ENCODE results near the gene MYOM3.

Gene MYOM3

GRCh38 chr1:24075590-24075854 lies 36.4 kb downstream of the MYOM3 start:
- no peaks in the 10 kb centered on the region for H3K9me3 ChIP-seq (ENCODE audit: control insufficient read depth in 2 of 2, low read length in 2 of 2)
- H3K27ac ChIP-seq (ENCODE audit: low read depth in 2 of 2, low read length in 2 of 2): no peak overlapping the region
- H3K4me3 ChIP-seq (ENCODE audit: low read length in 2 of 2): no peak overlapping the region
- no peaks in the 10 kb centered on the region for H3K36me3 ChIP-seq (ENCODE audit: control insufficient read depth in 2 of 2, insufficient read depth in 2 of 2, low read length in 2 of 2)
- no peak overlapping the region for H3K9ac ChIP-seq (ENCODE audit: low read depth in 1 of 2, low read length in 2 of 2)
- no peaks in the 10 kb centered on the region for H3K27me3 ChIP-seq (ENCODE audit: control insufficient read depth in 2 of 2, insufficient read depth in 2 of 2, low read length in 2 of 2)
- H3K4me1 ChIP-seq (ENCODE audit: control insufficient read depth in 2 of 2, insufficient read depth in 2 of 2, low read length in 2 of 2): peaks cover 0 to 2% of the 10 kb centered on the region in 2 donors

GRCh38 chr1:24074817-24075589 lies 36.9 kb downstream of the MYOM3 start:
- Histone ChIP-seq H3K9ac (ENCODE audit: low read depth in 1 of 2, low read length in 2 of 2) (no peak overlapping the region), H3K4me1 (ENCODE audit: control insufficient read depth in 2 of 2, insufficient read depth in 2 of 2, low read length in 2 of 2) (peaks cover 0 to 2% of the 10 kb centered on the region in 2 donors), H3K9me3 (ENCODE audit: control insufficient read depth in 2 of 2, low read length in 2 of 2) (no peaks in the 10 kb centered on the region), H3K27ac (ENCODE audit: low read depth in 2 of 2, low read length in 2 of 2) (no peak overlapping the region), H3K4me3 (ENCODE audit: low read length in 2 of 2) (no peak overlapping the region), H3K36me3 (ENCODE audit: control insufficient read depth in 2 of 2, insufficient read depth in 2 of 2, low read length in 2 of 2) (no peaks in the 10 kb centered on the region), H3K27me3 (ENCODE audit: control insufficient read depth in 2 of 2, insufficient read depth in 2 of 2, low read length in 2 of 2) (no peaks in the 10 kb centered on the region)

DNA sequence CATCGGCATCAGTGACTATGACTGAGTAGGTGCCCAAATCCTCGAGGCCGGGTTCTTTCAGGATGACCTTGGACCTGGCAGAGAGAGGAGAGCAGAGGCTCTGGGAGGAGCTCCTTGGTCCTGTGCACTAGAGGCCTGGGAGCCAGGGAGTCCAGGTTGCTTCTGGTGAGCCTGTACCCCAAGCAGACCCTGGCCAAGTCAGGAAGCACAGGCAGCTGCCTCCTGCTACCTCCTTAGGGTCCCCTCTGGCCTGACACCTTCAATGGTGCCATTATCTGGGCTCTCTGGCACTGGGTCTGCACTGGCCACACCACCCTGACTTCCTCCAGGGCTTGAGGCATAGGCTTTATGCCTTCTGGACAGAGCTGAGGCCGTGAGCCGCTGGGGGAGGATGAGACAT lies 37.7 kb downstream of the MYOM3 start:
- Histone ChIP-seq H3K27me3 (ENCODE audit: control insufficient read depth in 2 of 2, insufficient read depth in 2 of 2, low read length in 2 of 2) (no peaks in the 10 kb centered on the region), H3K9ac (ENCODE audit: low read depth in 1 of 2, low read length in 2 of 2) (no peak overlapping the region), H3K4me3 (ENCODE audit: low read length in 2 of 2) (no peak overlapping the region), H3K9me3 (ENCODE audit: control insufficient read depth in 2 of 2, low read length in 2 of 2) (no peaks in the 10 kb centered on the region), H3K36me3 (ENCODE audit: control insufficient read depth in 2 of 2, insufficient read depth in 2 of 2, low read length in 2 of 2) (no peaks in the 10 kb centered on the region), H3K4me1 (ENCODE audit: control insufficient read depth in 2 of 2, insufficient read depth in 2 of 2, low read length in 2 of 2) (peaks cover 0 to 2% of the 10 kb centered on the region in 2 donors), H3K27ac (ENCODE audit: low read depth in 2 of 2, low read length in 2 of 2) (no peak overlapping the region)

DNA sequence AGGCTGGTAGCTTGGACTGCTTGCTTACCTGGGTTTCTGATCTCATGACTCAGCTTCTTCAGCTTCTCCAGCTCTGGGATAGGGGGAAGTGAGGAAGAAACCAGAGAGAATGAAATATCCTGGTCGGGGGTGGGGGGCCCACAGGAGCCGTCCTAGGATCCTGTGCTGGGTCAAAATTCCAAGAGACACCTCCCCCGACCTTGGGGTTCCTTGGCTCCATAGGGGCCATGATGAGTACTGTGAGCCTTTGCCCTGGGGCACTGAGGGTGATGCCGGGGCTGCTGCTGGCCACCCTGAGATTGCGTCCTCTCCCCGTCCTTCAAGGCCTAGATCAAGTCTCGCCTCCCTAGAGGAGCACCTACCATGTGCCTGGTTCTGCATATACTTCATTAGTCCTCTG lies 40.0 kb downstream of the MYOM3 start:
- H3K27ac ChIP-seq (ENCODE audit: low read depth in 2 of 2, low read length in 2 of 2): no peak overlapping the region
- H3K4me1 ChIP-seq (ENCODE audit: control insufficient read depth in 2 of 2, insufficient read depth in 2 of 2, low read length in 2 of 2): peaks cover 0 to 2% of the 10 kb centered on the region in 2 donors
- no peak overlapping the region for H3K4me3 ChIP-seq (ENCODE audit: low read length in 2 of 2)
- no peaks in the 10 kb centered on the region for H3K9me3 ChIP-seq (ENCODE audit: control insufficient read depth in 2 of 2, low read length in 2 of 2)
- no peaks in the 10 kb centered on the region for H3K36me3 ChIP-seq (ENCODE audit: control insufficient read depth in 2 of 2, insufficient read depth in 2 of 2, low read length in 2 of 2)
- no peak overlapping the region for H3K9ac ChIP-seq (ENCODE audit: low read depth in 1 of 2, low read length in 2 of 2)
- no peaks in the 10 kb centered on the region for H3K27me3 ChIP-seq (ENCODE audit: control insufficient read depth in 2 of 2, insufficient read depth in 2 of 2, low read length in 2 of 2)

DNA sequence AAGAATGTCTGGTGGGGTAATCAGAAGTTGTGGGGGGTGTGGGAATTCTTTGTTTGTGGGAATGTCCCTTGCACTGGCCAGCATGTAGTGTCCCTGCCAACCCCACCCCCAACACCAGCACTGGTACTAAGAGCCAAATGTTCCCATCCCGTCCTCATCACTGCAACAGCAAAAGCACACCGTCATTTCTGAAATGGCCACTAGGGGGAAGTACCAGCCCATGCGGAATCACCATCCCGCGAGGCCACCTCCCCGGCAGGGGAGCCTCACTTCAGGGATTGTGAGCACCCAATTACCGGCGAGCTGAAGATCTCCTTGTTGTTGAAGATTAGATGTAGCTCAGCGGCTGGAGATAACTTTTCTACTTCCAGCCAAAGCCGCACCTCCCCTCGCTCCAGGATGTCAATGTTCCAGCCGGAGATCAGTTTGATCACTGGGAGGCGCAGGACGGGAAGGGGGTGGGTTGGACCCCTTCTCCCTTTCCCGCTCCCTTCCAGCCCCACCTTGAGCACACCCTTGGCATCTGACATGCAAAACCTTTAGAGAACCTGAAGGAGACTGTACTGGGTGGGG lies 41.0 kb downstream of the MYOM3 start:
- H3K27ac ChIP-seq (ENCODE audit: low read depth in 2 of 2, low read length in 2 of 2): no peak overlapping the region
- no peak overlapping the region for H3K4me3 ChIP-seq (ENCODE audit: low read length in 2 of 2)
- H3K4me1 ChIP-seq (ENCODE audit: control insufficient read depth in 2 of 2, insufficient read depth in 2 of 2, low read length in 2 of 2): peaks cover 0 to 2% of the 10 kb centered on the region in 2 donors
- no peaks in the 10 kb centered on the region for H3K27me3 ChIP-seq (ENCODE audit: control insufficient read depth in 2 of 2, insufficient read depth in 2 of 2, low read length in 2 of 2)
- no peaks in the 10 kb centered on the region for H3K9me3 ChIP-seq (ENCODE audit: control insufficient read depth in 2 of 2, low read length in 2 of 2)
- H3K36me3 ChIP-seq (ENCODE audit: control insufficient read depth in 2 of 2, insufficient read depth in 2 of 2, low read length in 2 of 2): no peaks in the 10 kb centered on the region
- no peak overlapping the region for H3K9ac ChIP-seq (ENCODE audit: low read depth in 1 of 2, low read length in 2 of 2)

GRCh38 chr1:24069817-24070216 lies 42.1 kb downstream of the MYOM3 start:
- Histone ChIP-seq H3K9ac (ENCODE audit: low read depth in 1 of 2, low read length in 2 of 2) (no peak overlapping the region), H3K4me1 (ENCODE audit: control insufficient read depth in 2 of 2, insufficient read depth in 2 of 2, low read length in 2 of 2) (peaks cover 0 to 2% of the 10 kb centered on the region in 2 donors), H3K9me3 (ENCODE audit: control insufficient read depth in 2 of 2, low read length in 2 of 2) (no peaks in the 10 kb centered on the region)

GRCh38 chr1:24067978-24068377 lies 44.0 kb downstream of the MYOM3 start:
- H3K9ac ChIP-seq (ENCODE audit: low read depth in 1 of 2, low read length in 2 of 2): no peak overlapping the region

More at GRCh38 chr1:24069817-24070216, 42.1 kb downstream of the MYOM3 start:
- Histone ChIP-seq H3K27ac (ENCODE audit: low read depth in 2 of 2, low read length in 2 of 2) (no peak overlapping the region), H3K36me3 (ENCODE audit: control insufficient read depth in 2 of 2, insufficient read depth in 2 of 2, low read length in 2 of 2) (no peaks in the 10 kb centered on the region), H3K27me3 (ENCODE audit: control insufficient read depth in 2 of 2, insufficient read depth in 2 of 2, low read length in 2 of 2) (no peaks in the 10 kb centered on the region), H3K4me3 (ENCODE audit: low read length in 2 of 2) (no peak overlapping the region)

GRCh38 chr1:24065304-24065703 lies 46.6 kb downstream of the MYOM3 start:
- H3K4me3 ChIP-seq (ENCODE audit: low read length in 2 of 2): no peak overlapping the region
- H3K27ac ChIP-seq (ENCODE audit: low read depth in 2 of 2, low read length in 2 of 2): no peak overlapping the region
- no peaks in the 10 kb centered on the region for H3K36me3 ChIP-seq (ENCODE audit: control insufficient read depth in 2 of 2, insufficient read depth in 2 of 2, low read length in 2 of 2)
- no peaks in the 10 kb centered on the region for H3K9me3 ChIP-seq (ENCODE audit: control insufficient read depth in 2 of 2, low read length in 2 of 2)
- no peaks in the 10 kb centered on the region for H3K27me3 ChIP-seq (ENCODE audit: control insufficient read depth in 2 of 2, insufficient read depth in 2 of 2, low read length in 2 of 2)
- no peak overlapping the region for H3K9ac ChIP-seq (ENCODE audit: low read depth in 1 of 2, low read length in 2 of 2)
- H3K4me1 ChIP-seq (ENCODE audit: control insufficient read depth in 2 of 2, insufficient read depth in 2 of 2, low read length in 2 of 2): no peaks in the 10 kb centered on the region

More at GRCh38 chr1:24067978-24068377, 44.0 kb downstream of the MYOM3 start:
- no peaks in the 10 kb centered on the region for H3K9me3 ChIP-seq (ENCODE audit: control insufficient read depth in 2 of 2, low read length in 2 of 2)
- no peaks in the 10 kb centered on the region for H3K27me3 ChIP-seq (ENCODE audit: control insufficient read depth in 2 of 2, insufficient read depth in 2 of 2, low read length in 2 of 2)
- no peak overlapping the region for H3K4me3 ChIP-seq (ENCODE audit: low read length in 2 of 2)
- no peaks in the 10 kb centered on the region for H3K36me3 ChIP-seq (ENCODE audit: control insufficient read depth in 2 of 2, insufficient read depth in 2 of 2, low read length in 2 of 2)
- H3K27ac ChIP-seq (ENCODE audit: low read depth in 2 of 2, low read length in 2 of 2): no peak overlapping the region
- peaks cover 0 to 2% of the 10 kb centered on the region in 2 donors for H3K4me1 ChIP-seq (ENCODE audit: control insufficient read depth in 2 of 2, insufficient read depth in 2 of 2, low read length in 2 of 2)

DNA sequence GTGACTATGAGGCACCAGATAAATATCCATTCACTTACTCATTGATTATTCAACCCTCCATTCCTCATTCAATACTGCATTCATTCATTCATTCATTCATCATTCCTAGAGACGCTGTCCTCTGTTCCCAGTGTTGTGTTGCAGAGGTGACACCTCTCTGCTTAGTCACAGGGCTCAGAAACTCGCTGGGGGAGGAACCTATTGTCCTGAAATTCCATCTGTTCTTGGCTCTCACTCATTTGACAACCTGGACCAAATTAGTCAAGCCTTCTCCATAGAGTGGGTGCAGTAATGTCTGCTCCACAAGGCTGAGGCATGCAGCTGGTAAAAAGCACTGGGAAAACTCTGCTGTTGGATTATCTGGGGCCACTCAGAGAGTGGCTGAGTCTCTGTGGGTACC lies 49.7 kb downstream of the MYOM3 start:
- Histone ChIP-seq H3K4me3 (ENCODE audit: low read length in 2 of 2) (no peak overlapping the region), H3K36me3 (ENCODE audit: control insufficient read depth in 2 of 2, insufficient read depth in 2 of 2, low read length in 2 of 2) (no peaks in the 10 kb centered on the region), H3K9ac (ENCODE audit: low read depth in 1 of 2, low read length in 2 of 2) (no peak overlapping the region), H3K27ac (ENCODE audit: low read depth in 2 of 2, low read length in 2 of 2) (no peak overlapping the region), H3K9me3 (ENCODE audit: control insufficient read depth in 2 of 2, low read length in 2 of 2) (no peaks in the 10 kb centered on the region), H3K4me1 (ENCODE audit: control insufficient read depth in 2 of 2, insufficient read depth in 2 of 2, low read length in 2 of 2) (no peaks in the 10 kb centered on the region), H3K27me3 (ENCODE audit: control insufficient read depth in 2 of 2, insufficient read depth in 2 of 2, low read length in 2 of 2) (no peaks in the 10 kb centered on the region)

DNA sequence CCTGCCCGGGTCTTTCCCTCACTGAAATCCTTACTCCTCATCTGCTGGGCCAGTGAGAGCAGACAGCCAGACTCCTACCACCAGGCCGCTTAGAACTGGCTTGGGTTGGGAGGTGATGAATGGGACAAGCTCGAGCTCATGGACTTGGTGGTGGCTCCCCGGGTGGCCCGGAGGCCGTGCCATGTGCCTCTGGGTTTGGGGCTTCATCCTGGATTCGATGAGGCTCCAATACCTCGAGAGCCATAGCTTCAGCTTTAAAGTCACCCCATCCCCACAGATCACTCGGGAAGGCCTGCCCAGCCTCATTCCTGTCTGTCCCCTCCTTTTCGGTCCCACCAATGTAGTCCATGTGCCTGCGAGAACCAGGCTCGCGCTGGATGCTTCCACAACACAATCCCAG lies 51.5 kb downstream of the MYOM3 start:
- Histone ChIP-seq H3K4me1 (ENCODE audit: control insufficient read depth in 2 of 2, insufficient read depth in 2 of 2, low read length in 2 of 2) (no peaks in the 10 kb centered on the region), H3K9ac (ENCODE audit: low read depth in 1 of 2, low read length in 2 of 2) (no peak overlapping the region), H3K4me3 (ENCODE audit: low read length in 2 of 2) (no peak overlapping the region), H3K27ac (ENCODE audit: low read depth in 2 of 2, low read length in 2 of 2) (no peak overlapping the region), H3K27me3 (ENCODE audit: control insufficient read depth in 2 of 2, insufficient read depth in 2 of 2, low read length in 2 of 2) (no peaks in the 10 kb centered on the region), H3K9me3 (ENCODE audit: control insufficient read depth in 2 of 2, low read length in 2 of 2) (no peaks in the 10 kb centered on the region), H3K36me3 (ENCODE audit: control insufficient read depth in 2 of 2, insufficient read depth in 2 of 2, low read length in 2 of 2) (no peaks in the 10 kb centered on the region)
